ENCODE measurements around the gene LPAR3. TPM values are rescaled to one million over a fixed set of nuclear protein-coding genes. Genes with fewer than 3 reads are reported as not detected.

Gene LPAR3
- polyA plus RNA-seq, 1 of the 3 experiments (the other 2 are of a cell fraction), result 0.08 TPM

- no peak for TF ChIP-seq FOXM1 (IDR thresholded peaks at IDR 0.05; ENCODE audit: low read depth)
- no peak for TF ChIP-seq NRF1 (IDR thresholded peaks at IDR 0.05; ENCODE audit: low read depth, low read length)
- TF ChIP-seq, protein P1, sequence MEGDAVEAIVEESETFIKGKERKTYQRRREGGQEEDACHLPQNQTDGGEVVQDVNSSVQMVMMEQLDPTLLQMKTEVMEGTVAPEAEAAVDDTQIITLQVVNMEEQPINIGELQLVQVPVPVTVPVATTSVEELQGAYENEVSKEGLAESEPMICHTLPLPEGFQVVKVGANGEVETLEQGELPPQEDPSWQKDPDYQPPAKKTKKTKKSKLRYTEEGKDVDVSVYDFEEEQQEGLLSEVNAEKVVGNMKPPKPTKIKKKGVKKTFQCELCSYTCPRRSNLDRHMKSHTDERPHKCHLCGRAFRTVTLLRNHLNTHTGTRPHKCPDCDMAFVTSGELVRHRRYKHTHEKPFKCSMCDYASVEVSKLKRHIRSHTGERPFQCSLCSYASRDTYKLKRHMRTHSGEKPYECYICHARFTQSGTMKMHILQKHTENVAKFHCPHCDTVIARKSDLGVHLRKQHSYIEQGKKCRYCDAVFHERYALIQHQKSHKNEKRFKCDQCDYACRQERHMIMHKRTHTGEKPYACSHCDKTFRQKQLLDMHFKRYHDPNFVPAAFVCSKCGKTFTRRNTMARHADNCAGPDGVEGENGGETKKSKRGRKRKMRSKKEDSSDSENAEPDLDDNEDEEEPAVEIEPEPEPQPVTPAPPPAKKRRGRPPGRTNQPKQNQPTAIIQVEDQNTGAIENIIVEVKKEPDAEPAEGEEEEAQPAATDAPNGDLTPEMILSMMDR (IDR thresholded peaks at IDR 0.05), result no peak
- no peak for TF ChIP-seq YY1 (IDR thresholded peaks at IDR 0.05; ENCODE audit: low read depth)
- TF ChIP-seq EZH2phosphoT487 (IDR thresholded peaks at IDR 0.05; ENCODE audit: borderline replicate concordance, low read depth), result no peak
- no peak for TF ChIP-seq FOSL2 (IDR thresholded peaks at IDR 0.05; ENCODE audit: borderline replicate concordance, low read depth)
- TF ChIP-seq IRF3 (IDR thresholded peaks at IDR 0.05; ENCODE audit: low read depth, low read length), result no peak
- no peak for TF ChIP-seq SMC3 (IDR thresholded peaks at IDR 0.05; ENCODE audit: low read depth, low read length)
- no peak for TF ChIP-seq RAD21 (IDR thresholded peaks at IDR 0.05; ENCODE audit: low read length)
- TF ChIP-seq REST (IDR thresholded peaks at IDR 0.05; ENCODE audit: low read depth, low read length), result no peak
- no peak for TF ChIP-seq TEAD4 (IDR thresholded peaks at IDR 0.05; ENCODE audit: borderline replicate concordance, insufficient read depth)
- no peak for TF ChIP-seq CHD2 (IDR thresholded peaks at IDR 0.05; ENCODE audit: low read length, partially characterized antibody)
- no peak for TF ChIP-seq TAF1 (IDR thresholded peaks at IDR 0.05; ENCODE audit: borderline replicate concordance, low read depth, low read length)
- POLR2A ChIA-PET, result no interaction called here
Observed at GRCh38 chr1:84923317-84923716, 30.3 kb upstream of the LPAR3 start.

More at GRCh38 chr1:84923317-84923716, 30.3 kb upstream of the LPAR3 start:
- no peak for DNase-seq
- H3K79me2 ChIP-seq (ENCODE audit: insufficient read depth), result no peaks in the 10 kb centered on the region
- no peaks in the 10 kb centered on the region for H3K36me3 ChIP-seq (replicated peaks in 1 of 2; ENCODE audit: control insufficient read depth in 1 of 2, insufficient read depth in 2 of 2, low read length in 1 of 2)
- H3K4me3 ChIP-seq (ENCODE audit: low read depth in 2 of 2, low read length in 1 of 2), result no peak overlapping the region
- H3K4me2 ChIP-seq, result no peak overlapping the region
- no peaks in the 10 kb centered on the region for H3F3A ChIP-seq (replicated peaks; ENCODE audit: insufficient read depth)
- H3K27ac ChIP-seq (ENCODE audit: low read depth in 2 of 2, low read length in 1 of 2), result no peak overlapping the region
- no peaks in the 10 kb centered on the region for H4K20me1 ChIP-seq (ENCODE audit: insufficient read depth)
- H3K27me3 ChIP-seq (ENCODE audit: insufficient read depth), result no peaks in the 10 kb centered on the region; the same call in 1 of the 2 replicates
- H3K4me1 ChIP-seq (ENCODE audit: control insufficient read depth in 1 of 2, insufficient read depth in 2 of 2, low read depth in 1 of 2, low read length in 1 of 2), result peaks cover 0 to 6% of the 10 kb centered on the region in 2 experiments; a peak in 1 of 4 replicates
- H3K9ac ChIP-seq, result no peak overlapping the region
- 45% methylated on average over 3 of the region's 3 CpGs for WGBS (ENCODE audit: low lambda C conversion rate)
- no peaks in the 10 kb centered on the region for H3K9me2 ChIP-seq
- CTCF ChIA-PET, result interaction anchor here (0.7 to 3.4 kb wide), 6 partner anchors 10 to 169 kb away, joined by 3 to 18 read pairs (median 6); no protein-coding TSS in a partner anchor
- no peaks in the 10 kb centered on the region for H3K9me3 ChIP-seq
- H2AFZ ChIP-seq (ENCODE audit: low read depth), result no peak overlapping the region

All from SK-N-SH (cell line).